HepG2 (cell line): ENCODE data around the gene RPL36AL. TPM values are rescaled to one million over a fixed set of nuclear protein-coding genes. Genes with fewer than 3 reads are reported as not detected.

Experiments
- ASH2L ChIP-seq: fragments of 300-600, 200-600 bp; sonication (generic); IDR thresholded peaks from 2 replicates; pipeline ENCODE4 v1.7.0; 2017; ENCODE audit warnings: low read depth, mild to moderate bottlenecking, moderate library complexity, mixed read lengths, low read length; ENCODE audit not compliant: insufficient read length
- BCL6 ChIP-seq: IDR thresholded peaks from 2 replicates; pipeline ENCODE4 v1.6.1; 2016; ENCODE audit warnings: missing genetic modification reagents, missing compliant biosample characterization
- CTCF ChIP-seq: sonication (generic); formaldehyde crosslinking; IDR thresholded peaks from 2 replicates; pipeline ENCODE4 v1.5.0; 2020; ENCODE audit warnings: mild to moderate bottlenecking, missing genetic modification reagents, moderate library complexity
- GATAD2A ChIP-seq: IDR thresholded peaks from 2 replicates; pipeline ENCODE4 v1.6.1; 2016
- HCFC1 ChIP-seq: fragments of 150-350 bp; IDR thresholded peaks from 2 replicates; pipeline ENCODE4 v1.6.1; 2014; ENCODE audit warnings: low read depth, low read length
- HMGXB3 ChIP-seq: sonication (generic); formaldehyde crosslinking; IDR thresholded peaks from 2 replicates; pipeline ENCODE4 v1.4.0; 2020; ENCODE audit warnings: missing genetic modification reagents, borderline replicate concordance
- JDP2 ChIP-seq: sonication (generic); formaldehyde crosslinking; IDR thresholded peaks from 2 replicates; pipeline ENCODE4 v1.8.1; 2022; ENCODE audit warnings: missing genetic modification reagents, borderline replicate concordance
- KDM3A ChIP-seq: IDR thresholded peaks from 2 replicates; pipeline ENCODE4 v1.6.1; 2018; ENCODE audit warnings: low read depth, missing compliant biosample characterization
- POLR2A ChIP-seq, 2 experiments: IDR thresholded peaks; 2 replicates each; pipeline ENCODE4 v1.6.1; 2011; ENCODE audit warnings: low read depth in 2 of 2, low read length in 2 of 2, mild to moderate bottlenecking in 1 of 2, moderate library complexity in 1 of 2; ENCODE audit not compliant: insufficient read depth in 1 of 2
- RARA ChIP-seq: IDR thresholded peaks from 2 replicates; pipeline ENCODE4 v1.6.1; 2016; ENCODE audit warnings: missing genetic modification reagents, missing compliant biosample characterization
- RXRB ChIP-seq: IDR thresholded peaks from 2 replicates; pipeline ENCODE4 v1.6.1; 2016; ENCODE audit warnings: borderline replicate concordance, missing genetic modification reagents, missing compliant biosample characterization
- SMAD9 ChIP-seq: sonication (generic); formaldehyde crosslinking; IDR thresholded peaks from 2 replicates; pipeline ENCODE4 v1.5.1; 2020; ENCODE audit warnings: mild to moderate bottlenecking, missing genetic modification reagents
- SOX6 ChIP-seq, 2 experiments: fragments of 450-650 bp in 1 of 2; sonication (generic) in 1 of 2; formaldehyde crosslinking in 1 of 2; IDR thresholded peaks; 2 replicates each; pipeline versions ENCODE4 v1.4.0 to v1.6.1; 2017 to 2020; ENCODE audit warnings: antibody characterized with exemption in 1 of 2, mild to moderate bottlenecking in 1 of 2, missing genetic modification reagents in 1 of 2
- SSRP1 ChIP-seq: IDR thresholded peaks from 2 replicates; pipeline ENCODE4 v1.6.1; 2016; ENCODE audit warnings: control low read depth
- TRIM22 ChIP-seq: fragments of 450-650 bp; IDR thresholded peaks from 2 replicates; pipeline ENCODE4 v1.6.1; 2017
- ZKSCAN8 ChIP-seq: IDR thresholded peaks from 2 replicates; pipeline ENCODE4 v1.6.1; 2016; ENCODE audit warnings: borderline replicate concordance, missing genetic modification reagents, missing compliant biosample characterization
- ZNF260 ChIP-seq: sonication (generic); formaldehyde crosslinking; IDR thresholded peaks from 2 replicates; pipeline ENCODE4 v1.4.0; 2020; ENCODE audit warnings: missing genetic modification reagents, low read depth, mild to moderate bottlenecking, borderline replicate concordance
- ZNF264 ChIP-seq: sonication (generic); formaldehyde crosslinking; IDR thresholded peaks from 2 replicates; pipeline ENCODE4 v1.4.0; 2020; ENCODE audit warnings: missing genetic modification reagents
- ZNF326 ChIP-seq: sonication (generic); formaldehyde crosslinking; IDR thresholded peaks from 2 replicates; pipeline ENCODE4 v1.4.0; 2020; ENCODE audit warnings: missing genetic modification reagents, borderline replicate concordance
- ZNF550 ChIP-seq: sonication (generic); formaldehyde crosslinking; IDR thresholded peaks from 2 replicates; pipeline ENCODE4 v1.4.0; 2020; ENCODE audit warnings: mild to moderate bottlenecking, missing genetic modification reagents, borderline replicate concordance
- ZNF563 ChIP-seq: sonication (generic); formaldehyde crosslinking; IDR thresholded peaks from 2 replicates; pipeline ENCODE4 v1.8.0; 2022; ENCODE audit warnings: mild to moderate bottlenecking, moderate library complexity, missing genetic modification reagents
- ZNF724P ChIP-seq: sonication (generic); formaldehyde crosslinking; IDR thresholded peaks from 2 replicates; pipeline ENCODE4 v1.8.0; 2022; ENCODE audit warnings: missing genetic modification reagents, borderline replicate concordance
- ZNF772 ChIP-seq: sonication (generic); formaldehyde crosslinking; IDR thresholded peaks from 2 replicates; pipeline ENCODE4 v1.5.0; 2020; ENCODE audit warnings: mild to moderate bottlenecking, missing genetic modification reagents
- polyA plus RNA-seq, 8 experiments: library from polyadenylated mRNA; depleted of rRNA in 3 of 8; stranded (reverse) in 7 of 8; unstranded in 1 of 8; fragments of >200 nt; fragmentation: Illumina TruSeq in 4 of 8; extraction: Trizol in 4 of 8; gene quantifications; 2 replicates each; pipeline versions ENCODE4 v1.2.1 to v1.2.3, GENCODE V29; 2011 to 2016; ENCODE audit warnings: low read depth in 4 of 8, missing spikeins in 1 of 8, mixed read lengths in 1 of 8; ENCODE audit not compliant: insufficient read depth in 1 of 8
- total RNA-seq, 5 experiments: library from RNA; depleted of rRNA; stranded (reverse); fragments of >200 nt; fragmentation: Illumina TruSeq; extraction: Trizol; gene quantifications; 2 replicates each; pipeline ENCODE4 v1.2.3, GENCODE V29; 2016; ENCODE audit warnings: low read depth in 1 of 5

Gene RPL36AL
- total and polyA plus RNA-seq, 2 of the 13 experiments (the other 11 are each of a cell fraction or from before 2014, with no cell fraction given) = 90.0 to 294 TPM

GRCh38 chr14:49633640-49634546, 13.5 kb upstream of the RPL36AL start (continued):
- TF ChIP-seq HMGXB3 (no peak), ZNF326 (CRISPR knock-in tag) (no peak), KDM3A (CRISPR knock-in tag) (peak; percentile 97), SMAD9 (CRISPR knock-in tag) (no peak), GATAD2A (CRISPR knock-in tag) (peak; percentile 45; the same call in 1 of the 2 replicates), ZKSCAN8 (CRISPR knock-in tag) (peak; percentile 50; the same call in 1 of the 2 replicates), ZNF264 (CRISPR knock-in tag) (0 out of 2 replicates have a peak, but pooled peaks have one; percentile 18), ZNF260 (no peak), ZNF772 (CRISPR knock-in tag) (peak; percentile 40; the same call in 1 of the 2 replicates), ZNF550 (no peak), RARA (CRISPR knock-in tag) (peak; percentile 66; the same call in 1 of the 2 replicates), POLR2A (IDR thresholded peaks at IDR 0.05; ENCODE audit: insufficient read depth in 1 of 2, low read depth in 2 of 2, low read length in 2 of 2) (peak; percentile 74 to 83), BCL6 (CRISPR knock-in tag) (peak; percentile 29; the same call in 1 of the 2 replicates), ZNF563 (CRISPR knock-in tag) (peak; percentile 49), SSRP1 (CRISPR knock-in tag) (peak; percentile 86; the same call in 1 of the 2 replicates), RXRB (0 out of 2 replicates have a peak, but pooled peaks have one; percentile 17), ASH2L (peak; percentile 95), SOX6 (IDR thresholded peaks at IDR 0.05) (no peak), SOX6 (CRISPR knock-in tag; IDR thresholded peaks at IDR 0.05) (peak; percentile 57; the same call in 1 of the 2 replicates), HCFC1 (peak; percentile 32), ZNF724P (no peak; the same call in 1 of the 2 replicates), CTCF (CRISPR knock-in tag) (peak; percentile 99), TRIM22 (no peak), JDP2 (CRISPR knock-in tag) (peak; percentile 37; the same call in 1 of the 2 replicates)
